ENCODE measurements around the gene PLN.

DNA sequence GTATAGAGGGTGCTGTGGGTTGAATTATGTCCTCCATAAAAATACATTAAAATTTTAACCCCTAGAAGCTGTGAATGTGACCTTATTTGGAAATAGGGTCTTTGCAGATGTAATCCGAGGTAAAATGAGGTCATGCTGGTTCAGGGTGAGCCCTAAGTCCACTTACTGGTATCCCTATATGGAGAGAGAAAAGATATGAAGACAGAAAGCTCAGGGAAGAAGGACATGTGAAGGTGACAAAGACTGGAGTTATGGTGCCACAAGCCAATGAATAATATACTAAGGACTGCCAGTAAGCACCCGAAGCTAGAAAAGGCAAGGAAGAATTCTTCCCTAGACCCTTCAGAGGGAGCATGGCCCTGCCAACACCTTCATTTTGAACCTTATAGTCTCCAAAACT lies 50.2 kb downstream of the PLN start:
- TF ChIP-seq CTCF (IDR thresholded peaks at IDR 0.05; ENCODE audit: low read depth, low read length, poor library complexity, severe bottlenecking) (no peak), EZH2phosphoT487 (IDR thresholded peaks at IDR 0.05; ENCODE audit: borderline replicate concordance, low read length) (no peak)

Measured in DOHH2 (cell line).